IMR-90 (cell line): Measurements from ENCODE around the gene RPUSD1. TPM values are rescaled to one million over a fixed set of nuclear protein-coding genes. Genes with fewer than 3 reads are reported as not detected.

Experiments
- ATAC-seq: fragments of 200-7000 bp; cut with Tn5 transposase; 2 replicates; pipeline ENCODE4 v1.9.1; 2020; ENCODE audit warnings: low read depth, mild to moderate bottlenecking, moderate library complexity
- BruUV-seq: library from RNA; stranded (reverse); fragments of 400-500 nt; replicated peaks from 2 replicates; lab custom pipeline; 2021; lab: Mats Ljungman, UMichigan
- CTCF ChIA-PET: fragments of 300-600 bp; formaldehyde crosslinking; extraction: SDS; loops from one replicate; lab custom pipeline; 2021; ENCODE audit warnings: antibody characterized with exemption; lab: Yijun Ruan, JAX
- POLR2A ChIA-PET: fragments of 300-600 bp; sonication (Branson Sonifier 250); formaldehyde crosslinking; loops from one replicate; lab custom pipeline; 2022; ENCODE audit warnings: antibody characterized with exemption; ENCODE audit not compliant: unreplicated experiment; lab: Charles Lee
- DNase-seq: peaks from one replicate; pipeline ENCODE4 v3.0.0; 2013
- H2AFZ ChIP-seq: replicated peaks from 2 replicates; pipeline ENCODE3; 2013; ENCODE audit warnings: low read length, mild to moderate bottlenecking; ENCODE audit not compliant: poor library complexity
- H2AK5ac ChIP-seq: 2 replicates; pipeline ENCODE4 v1.6.1; 2013; ENCODE audit warnings: low read depth, low read length, inconsistent platforms
- H2AK9ac ChIP-seq: replicated peaks from 2 replicates; pipeline ENCODE3; 2013; ENCODE audit warnings: mild to moderate bottlenecking, low read depth, low read length, moderate library complexity; ENCODE audit not compliant: poor library complexity
- H2BK120ac ChIP-seq: 2 replicates; pipeline ENCODE4 v1.6.1; 2013; ENCODE audit warnings: low read depth, low read length, inconsistent platforms
- H2BK15ac ChIP-seq: 3 replicates; pipeline ENCODE4 v1.6.1; 2013; ENCODE audit warnings: low read depth, low read length, inconsistent platforms
- H2BK20ac ChIP-seq: 2 replicates; pipeline ENCODE4 v1.6.1; 2013; ENCODE audit warnings: low read depth, mild to moderate bottlenecking, inconsistent platforms, low read length, moderate library complexity
- H2BK5ac ChIP-seq: 2 replicates; pipeline ENCODE4 v1.6.1; 2013; ENCODE audit warnings: mild to moderate bottlenecking, low read depth, low read length, inconsistent platforms; ENCODE audit not compliant: poor library complexity, severe bottlenecking
- H3K14ac ChIP-seq: replicated peaks from 2 replicates; pipeline ENCODE4 v1.6.1; 2013; ENCODE audit warnings: low read depth, low read length, inconsistent platforms
- H3K18ac ChIP-seq: 2 replicates; pipeline ENCODE4 v1.6.1; 2013; ENCODE audit warnings: low read depth, low read length, control low read depth
- H3K23ac ChIP-seq: 2 replicates; pipeline ENCODE4 v1.6.1; 2013; ENCODE audit warnings: low read depth, low read length, inconsistent platforms
- H3K27ac ChIP-seq: 2 replicates; pipeline ENCODE4 v1.5.1; 2013; ENCODE audit warnings: mild to moderate bottlenecking, control low read depth, low read length; ENCODE audit not compliant: insufficient read depth
- H3K27me3 ChIP-seq: 2 replicates; pipeline ENCODE4 v1.6.1; 2013; ENCODE audit warnings: low read length; ENCODE audit not compliant: control insufficient read depth, insufficient read depth
- H3K36me3 ChIP-seq: 2 replicates; pipeline ENCODE4 v1.6.1; 2013; ENCODE audit warnings: low read length, mixed read lengths; ENCODE audit not compliant: control insufficient read depth, insufficient read depth
- H3K4ac ChIP-seq: 2 replicates; pipeline ENCODE4 v1.6.1; 2013; ENCODE audit warnings: low read depth, low read length, inconsistent platforms
- H3K4me1 ChIP-seq: 2 replicates; pipeline ENCODE4 v1.6.1; 2013; ENCODE audit warnings: low read length, mixed read lengths; ENCODE audit not compliant: control insufficient read depth, insufficient read depth
- H3K4me2 ChIP-seq: 2 replicates; pipeline ENCODE4 v1.6.1; 2013; ENCODE audit warnings: low read depth, mild to moderate bottlenecking, control low read depth, low read length, moderate library complexity
- H3K4me3 ChIP-seq: 2 replicates; pipeline ENCODE4 v1.5.1; 2013; ENCODE audit warnings: low read depth, mild to moderate bottlenecking, control low read depth, low read length, moderate library complexity; ENCODE audit not compliant: insufficient read depth
- H3K56ac ChIP-seq: 2 replicates; pipeline ENCODE4 v1.6.1; 2013; ENCODE audit warnings: low read length, inconsistent platforms; ENCODE audit not compliant: insufficient read depth; ENCODE audit errors: extremely low read depth
- H3K79me1 ChIP-seq, 2 experiments: 2 replicates each; pipeline ENCODE4 v1.6.1; 2013; ENCODE audit warnings: low read length in 2 of 2, inconsistent platforms in 1 of 2, low read depth in 1 of 2
- H3K9ac ChIP-seq: 2 replicates; pipeline ENCODE4 v1.6.1; 2013; ENCODE audit warnings: low read depth, low read length, control low read depth
- H3K9me1 ChIP-seq: 2 replicates; pipeline ENCODE4 v1.6.1; 2013; ENCODE audit warnings: low read length, inconsistent platforms; ENCODE audit not compliant: insufficient read depth
- H3K9me3 ChIP-seq: 2 replicates; pipeline ENCODE4 v1.6.1; 2013; ENCODE audit warnings: low read length; ENCODE audit not compliant: control insufficient read depth, insufficient read depth
- H4K20me1 ChIP-seq: 2 replicates; pipeline ENCODE4 v1.6.1; 2013; ENCODE audit warnings: low read length, inconsistent platforms; ENCODE audit not compliant: insufficient read depth
- H4K5ac ChIP-seq: 2 replicates; pipeline ENCODE4 v1.6.1; 2013; ENCODE audit warnings: mild to moderate bottlenecking, low read depth, low read length, control low read depth
- H4K8ac ChIP-seq, 2 experiments: 2 replicates each; pipeline ENCODE4 v1.6.1; 2013; ENCODE audit warnings: low read depth in 2 of 2, low read length in 2 of 2, control low read depth in 1 of 2, inconsistent platforms in 1 of 2
- H4K91ac ChIP-seq: 2 replicates; pipeline ENCODE4 v1.6.1; 2013; ENCODE audit warnings: low read depth, low read length, inconsistent platforms; ENCODE audit not compliant: insufficient read depth
- CHD1 ChIP-seq: IDR thresholded peaks from 2 replicates; pipeline ENCODE4 v1.6.1; 2012; ENCODE audit warnings: low read depth, low read length, improper control_type of control experiment
- CTCF ChIP-seq: conservative IDR thresholded peaks from 2 replicates; pipeline ENCODE4 v1.5.1; 2012; ENCODE audit warnings: mild to moderate bottlenecking, low read depth, low read length, improper control_type of control experiment
- ELK1 ChIP-seq: fragments of 150-350 bp; IDR thresholded peaks from 2 replicates; pipeline ENCODE4 v1.6.1; 2016; ENCODE audit warnings: low read depth, mild to moderate bottlenecking, low read length, moderate library complexity, borderline replicate concordance
- FOS ChIP-seq: fragments of 150-350 bp; IDR thresholded peaks from 2 replicates; pipeline ENCODE4 v1.6.1; 2016; ENCODE audit warnings: low read depth, low read length
- MAFK ChIP-seq: IDR thresholded peaks from 2 replicates; pipeline ENCODE4 v1.6.1; 2012; ENCODE audit warnings: low read depth, low read length, improper control_type of control experiment
- MXI1 ChIP-seq: IDR thresholded peaks from 2 replicates; pipeline ENCODE4 v1.6.1; 2012; ENCODE audit warnings: low read depth, mild to moderate bottlenecking, low read length, moderate library complexity, borderline replicate concordance
- NFE2L2 ChIP-seq: fragments of 150-350 bp; IDR thresholded peaks from 2 replicates; pipeline ENCODE4 v1.6.1; 2016; ENCODE audit warnings: low read depth, mild to moderate bottlenecking, low read length
- POLR2A ChIP-seq: IDR thresholded peaks from 2 replicates; pipeline ENCODE4 v1.6.1; 2012; ENCODE audit warnings: mild to moderate bottlenecking, low read depth, low read length
- RAD21 ChIP-seq: IDR thresholded peaks from 2 replicates; pipeline ENCODE4 v1.6.1; 2012; ENCODE audit warnings: low read length, improper control_type of control experiment
- RCOR1 ChIP-seq: IDR thresholded peaks from 2 replicates; pipeline ENCODE4 v1.6.1; 2012; ENCODE audit warnings: mild to moderate bottlenecking, low read length, improper control_type of control experiment; ENCODE audit not compliant: insufficient replicate concordance
- RFX5 ChIP-seq: IDR thresholded peaks from 2 replicates; pipeline ENCODE4 v1.8.0; 2012; ENCODE audit warnings: low read depth, mild to moderate bottlenecking, low read length, moderate library complexity
- SMC3 ChIP-seq: fragments of 150-350 bp; IDR thresholded peaks from 2 replicates; pipeline ENCODE4 v1.6.1; 2016; ENCODE audit warnings: low read depth, mild to moderate bottlenecking, antibody characterized with exemption, low read length, moderate library complexity
- USF2 ChIP-seq: fragments of 150-350 bp; IDR thresholded peaks from 2 replicates; pipeline ENCODE4 v1.6.1; 2017; ENCODE audit warnings: mild to moderate bottlenecking, antibody characterized with exemption, low read length, low read depth
- WGBS, 2 experiments: methylation state at CpG; one replicate each; pipeline versions ENCODE4 v1.1.5 to v1.1.7; 2013; ENCODE audit warnings: missing lambda C conversion rate in 2 of 2; ENCODE audit not compliant: insufficient read length in 1 of 2; ENCODE audit errors: extremely low coverage in 2 of 2; 5-methylcytosine and 5-hydroxymethylcytosine counted together
- dilution Hi-C: fragments of 300-500 bp; cut with HindIII; formaldehyde crosslinking; loops from one replicate; pipeline ENCODE4 v1.14.3; 2018; ENCODE audit warnings: low sequenced_read_pairs; ENCODE audit not compliant: unreplicated experiment
- in situ Hi-C: fragments of 300-500 bp; cut with MboI; formaldehyde crosslinking; loops from 3 replicates; pipeline ENCODE4 v1.14.3; 2019; ENCODE audit warnings: low sequenced_read_pairs, inconsistent platforms, mixed read lengths
- intact Hi-C: fragments of 100-400 bp; cut with micrococcal nuclease; formaldehyde crosslinking; loops from 2 replicates; pipeline ENCODE4 v1.10.0; 2022
- polyA plus RNA-seq, 3 experiments: library from polyadenylated mRNA; depleted of rRNA; stranded (reverse); fragments of >200 nt; gene quantifications; 2 replicates each; pipeline ENCODE4 v1.2.3, GENCODE V29; 2012; ENCODE audit warnings: low replicate concordance in 1 of 3
- total RNA-seq: library from RNA; depleted of rRNA; stranded (reverse); fragments of >200 nt; gene quantifications from 2 replicates; pipeline ENCODE4 v1.2.3, GENCODE V29; 2012

The RPUSD1 gene
- total and polyA plus RNA-seq, 2 of the 4 experiments (the other 2 are of a cell fraction): 13.1 to 32.3 TPM

- no peak overlapping the region for H2AFZ ChIP-seq
- H2BK120ac ChIP-seq: no peak overlapping the region
- H4K91ac ChIP-seq: no peak overlapping the region
- H2AK9ac ChIP-seq: no peak overlapping the region
- H3K4me1 ChIP-seq: peaks cover 3% of the 10 kb centered on the region; the same call in 1 of the 2 replicates
- no peak overlapping the region for H3K4me2 ChIP-seq
- H3K4ac ChIP-seq: no peak overlapping the region
- intact Hi-C loops (no loop called here), dilution Hi-C loops (no loop called here), in situ Hi-C loops (loop anchor here (25.0 kb wide), 1 partner anchor 409 kb away; no protein-coding TSS in a partner anchor)
- peaks cover 4 to 10% of the 10 kb centered on the region in 2 experiments; a peak in 3 of 4 replicates for H3K79me1 ChIP-seq
- no peak overlapping the region for H2BK5ac ChIP-seq
- H3K9me1 ChIP-seq: 0 out of 2 replicates have a peak, but pooled peaks cover 3% of the 10 kb centered on the region
- H3K4me3 ChIP-seq: no peak overlapping the region
- no peak overlapping the region for H3K23ac ChIP-seq
- H4K20me1 ChIP-seq: no peaks in the 10 kb centered on the region
- BruUV-seq: no TSS peak
- no peak overlapping the region for H3K56ac ChIP-seq
- H4K8ac ChIP-seq: no peak overlapping the region
- H2AK5ac ChIP-seq: no peak overlapping the region
- H2BK15ac ChIP-seq: no peak overlapping the region
- POLR2A ChIA-PET: no interaction called here
- ATAC-seq: no peak
- H2BK20ac ChIP-seq: no peak overlapping the region
- H3K27ac ChIP-seq: no peak overlapping the region
- no peak for DNase-seq
- peaks cover 20% of the 10 kb centered on the region for H3K27me3 ChIP-seq
- H3K18ac ChIP-seq: no peak overlapping the region
- no peak overlapping the region for H3K14ac ChIP-seq
- no peaks in the 10 kb centered on the region for H3K9me3 ChIP-seq
- no peaks in the 10 kb centered on the region for H3K36me3 ChIP-seq
- WGBS, 2 experiments: no CpG with 5 or more reads among the region's 8 CpGs
- CTCF ChIA-PET: no interaction called here
- H4K5ac ChIP-seq: no peak overlapping the region
- no peak overlapping the region for H3K9ac ChIP-seq
- TF ChIP-seq RFX5: no peak
- TF ChIP-seq CTCF: no peak
- TF ChIP-seq RAD21: no peak
- TF ChIP-seq USF2: no peak
- TF ChIP-seq SMC3: no peak
- no peak for TF ChIP-seq MXI1
- TF ChIP-seq ELK1: no peak
- no peak for TF ChIP-seq POLR2A
- TF ChIP-seq NFE2L2: no peak
- no peak for TF ChIP-seq FOS
- no peak for TF ChIP-seq CHD1
- TF ChIP-seq MAFK: no peak
- TF ChIP-seq RCOR1: no peak
These were observed 15.5 kb upstream of the RPUSD1 start for GRCh38 chr16:803754-804080.
